Measurements from ENCODE around the gene WAC. TPM values are rescaled to one million over a fixed set of nuclear protein-coding genes. Genes with fewer than 3 reads are reported as not detected.

The WAC gene
- total and polyA plus RNA-seq, 2 experiments from 2014 or later = 59.4 to 116 TPM

DNA sequence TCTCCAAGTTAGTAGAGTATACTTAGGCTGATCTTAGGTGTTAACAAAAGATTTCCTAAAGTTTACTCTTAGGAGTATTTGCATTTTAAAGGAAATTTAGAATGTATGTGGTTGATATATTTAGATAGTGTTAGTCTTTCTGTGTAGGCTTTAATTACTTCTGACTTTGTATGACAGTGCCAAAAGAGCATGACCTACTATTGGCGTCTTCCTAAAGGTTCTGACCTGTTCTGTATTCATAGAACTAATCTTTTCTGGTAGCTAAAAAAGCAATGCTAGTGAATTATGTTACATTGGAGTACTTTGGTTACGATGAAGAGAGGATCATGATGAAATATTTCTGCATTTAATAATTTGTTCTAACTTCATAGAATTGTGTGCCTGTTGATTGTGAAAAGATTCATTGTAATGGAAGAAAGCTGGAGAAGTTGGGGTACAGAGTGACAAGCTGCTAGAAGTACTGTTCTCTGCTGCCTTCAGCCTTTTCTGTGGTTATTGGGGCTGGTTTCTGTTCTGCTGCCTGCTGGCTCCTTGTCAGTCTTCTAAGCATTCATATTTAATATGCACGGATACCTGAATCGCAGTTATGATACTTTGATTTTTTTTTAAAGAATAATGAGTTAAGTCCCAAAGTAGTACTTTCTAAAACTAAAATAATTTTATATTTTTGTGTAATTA, 13.2 kb downstream of the WAC start (continued):
- TF ChIP-seq, protein P1, sequence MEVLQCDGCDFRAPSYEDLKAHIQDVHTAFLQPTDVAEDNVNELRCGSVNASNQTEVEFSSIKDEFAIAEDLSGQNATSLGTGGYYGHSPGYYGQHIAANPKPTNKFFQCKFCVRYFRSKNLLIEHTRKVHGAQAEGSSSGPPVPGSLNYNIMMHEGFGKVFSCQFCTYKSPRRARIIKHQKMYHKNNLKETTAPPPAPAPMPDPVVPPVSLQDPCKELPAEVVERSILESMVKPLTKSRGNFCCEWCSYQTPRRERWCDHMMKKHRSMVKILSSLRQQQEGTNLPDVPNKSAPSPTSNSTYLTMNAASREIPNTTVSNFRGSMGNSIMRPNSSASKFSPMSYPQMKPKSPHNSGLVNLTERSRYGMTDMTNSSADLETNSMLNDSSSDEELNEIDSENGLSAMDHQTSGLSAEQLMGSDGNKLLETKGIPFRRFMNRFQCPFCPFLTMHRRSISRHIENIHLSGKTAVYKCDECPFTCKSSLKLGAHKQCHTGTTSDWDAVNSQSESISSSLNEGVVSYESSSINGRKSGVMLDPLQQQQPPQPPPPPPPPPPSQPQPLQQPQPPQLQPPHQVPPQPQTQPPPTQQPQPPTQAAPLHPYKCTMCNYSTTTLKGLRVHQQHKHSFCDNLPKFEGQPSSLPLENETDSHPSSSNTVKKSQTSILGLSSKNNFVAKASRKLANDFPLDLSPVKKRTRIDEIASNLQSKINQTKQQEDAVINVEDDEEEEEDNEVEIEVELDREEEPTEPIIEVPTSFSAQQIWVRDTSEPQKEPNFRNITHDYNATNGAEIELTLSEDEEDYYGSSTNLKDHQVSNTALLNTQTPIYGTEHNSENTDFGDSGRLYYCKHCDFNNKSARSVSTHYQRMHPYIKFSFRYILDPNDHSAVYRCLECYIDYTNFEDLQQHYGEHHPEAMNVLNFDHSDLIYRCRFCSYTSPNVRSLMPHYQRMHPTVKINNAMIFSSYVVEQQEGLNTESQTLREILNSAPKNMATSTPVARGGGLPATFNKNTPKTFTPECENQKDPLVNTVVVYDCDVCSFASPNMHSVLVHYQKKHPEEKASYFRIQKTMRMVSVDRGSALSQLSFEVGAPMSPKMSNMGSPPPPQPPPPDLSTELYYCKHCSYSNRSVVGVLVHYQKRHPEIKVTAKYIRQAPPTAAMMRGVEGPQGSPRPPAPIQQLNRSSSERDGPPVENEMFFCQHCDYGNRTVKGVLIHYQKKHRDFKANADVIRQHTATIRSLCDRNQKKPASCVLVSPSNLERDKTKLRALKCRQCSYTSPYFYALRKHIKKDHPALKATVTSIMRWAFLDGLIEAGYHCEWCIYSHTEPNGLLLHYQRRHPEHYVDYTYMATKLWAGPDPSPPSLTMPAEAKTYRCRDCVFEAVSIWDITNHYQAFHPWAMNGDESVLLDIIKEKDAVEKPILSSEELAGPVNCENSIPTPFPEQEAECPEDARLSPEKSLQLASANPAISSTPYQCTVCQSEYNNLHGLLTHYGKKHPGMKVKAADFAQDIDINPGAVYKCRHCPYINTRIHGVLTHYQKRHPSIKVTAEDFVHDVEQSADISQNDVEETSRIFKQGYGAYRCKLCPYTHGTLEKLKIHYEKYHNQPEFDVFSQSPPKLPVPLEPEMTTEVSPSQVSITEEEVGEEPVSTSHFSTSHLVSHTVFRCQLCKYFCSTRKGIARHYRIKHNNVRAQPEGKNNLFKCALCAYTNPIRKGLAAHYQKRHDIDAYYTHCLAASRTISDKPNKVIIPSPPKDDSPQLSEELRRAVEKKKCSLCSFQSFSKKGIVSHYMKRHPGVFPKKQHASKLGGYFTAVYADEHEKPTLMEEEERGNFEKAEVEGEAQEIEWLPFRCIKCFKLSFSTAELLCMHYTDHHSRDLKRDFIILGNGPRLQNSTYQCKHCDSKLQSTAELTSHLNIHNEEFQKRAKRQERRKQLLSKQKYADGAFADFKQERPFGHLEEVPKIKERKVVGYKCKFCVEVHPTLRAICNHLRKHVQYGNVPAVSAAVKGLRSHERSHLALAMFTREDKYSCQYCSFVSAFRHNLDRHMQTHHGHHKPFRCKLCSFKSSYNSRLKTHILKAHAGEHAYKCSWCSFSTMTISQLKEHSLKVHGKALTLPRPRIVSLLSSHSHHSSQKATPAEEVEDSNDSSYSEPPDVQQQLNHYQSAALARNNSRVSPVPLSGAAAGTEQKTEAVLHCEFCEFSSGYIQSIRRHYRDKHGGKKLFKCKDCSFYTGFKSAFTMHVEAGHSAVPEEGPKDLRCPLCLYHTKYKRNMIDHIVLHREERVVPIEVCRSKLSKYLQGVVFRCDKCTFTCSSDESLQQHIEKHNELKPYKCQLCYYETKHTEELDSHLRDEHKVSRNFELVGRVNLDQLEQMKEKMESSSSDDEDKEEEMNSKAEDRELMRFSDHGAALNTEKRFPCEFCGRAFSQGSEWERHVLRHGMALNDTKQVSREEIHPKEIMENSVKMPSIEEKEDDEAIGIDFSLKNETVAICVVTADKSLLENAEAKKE (CRISPR knock-in tag; IDR thresholded peaks at IDR 0.05) = no peak
- TF ChIP-seq ZNF331 (CRISPR knock-in tag; IDR thresholded peaks at IDR 0.05; ENCODE audit: low read depth) = no peak

DNA sequence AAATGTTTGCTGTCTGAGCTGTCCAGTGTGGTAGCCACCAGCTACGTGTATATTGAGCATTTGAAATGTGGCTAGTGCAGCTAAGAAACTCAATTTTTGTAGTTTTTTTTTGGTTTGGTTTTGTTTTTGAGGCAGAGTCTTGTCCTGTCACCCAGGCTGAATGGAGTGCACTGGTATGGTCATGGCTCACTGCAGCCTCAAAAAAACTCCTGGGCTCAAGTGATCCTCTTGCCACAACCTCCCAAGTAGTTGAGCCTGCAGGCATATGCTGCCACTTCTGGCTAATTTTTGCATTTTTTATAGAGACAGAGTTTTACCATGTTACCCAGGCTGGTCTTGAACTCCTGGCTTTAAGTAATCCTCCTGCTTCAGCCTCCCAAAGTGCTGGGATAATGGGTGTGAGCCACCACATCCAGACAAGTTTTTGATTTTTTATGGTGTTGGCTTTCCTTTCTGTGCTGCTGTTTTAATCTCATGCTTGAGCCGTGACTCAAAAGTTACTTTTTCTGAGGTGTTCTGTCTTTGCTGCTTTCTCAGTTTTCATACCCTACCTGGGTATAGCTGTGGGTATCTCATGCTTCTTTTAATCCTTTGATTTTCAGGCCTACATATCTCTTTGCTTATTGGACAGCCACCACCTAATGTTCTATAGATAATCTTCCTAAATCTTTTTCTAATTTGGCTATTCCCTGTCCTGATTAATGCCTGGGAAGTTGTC, 16.0 kb downstream of the WAC start:
- peaks cover 11% of the 10 kb centered on the region for H3K27me3 Mint-ChIP-seq (ENCODE audit: insufficient read depth, low read depth, poor library complexity)
- no peaks in the 10 kb centered on the region for H3K9me3 Mint-ChIP-seq
- H3K4me2 ChIP-seq = no peak overlapping the region
- H3F3A ChIP-seq (replicated peaks; ENCODE audit: low read depth) = no peaks in the 10 kb centered on the region
- 0 out of 2 replicates have a peak overlapping the region, but pooled peaks have one; percentile 23 for H3K27ac ChIP-seq (ENCODE audit: low read depth)
- peaks cover 100% of the 10 kb centered on the region for H3K79me2 ChIP-seq (replicated peaks; ENCODE audit: insufficient read depth)
- peaks cover 33% of the 10 kb centered on the region for H3K4me1 Mint-ChIP-seq
- H3K36me3 ChIP-seq (ENCODE audit: insufficient read depth) = peaks cover 15% of the 10 kb centered on the region
- no peaks in the 10 kb centered on the region for H3K27me3 ChIP-seq (ENCODE audit: insufficient read depth)
- H3K4me3 ChIP-seq = no peak overlapping the region
- peaks cover 4% of the 10 kb centered on the region; the same call in 1 of the 2 replicates for H3K4me1 ChIP-seq (ENCODE audit: insufficient read depth)
- peaks cover 72% of the 10 kb centered on the region for H4K20me1 ChIP-seq (replicated peaks; ENCODE audit: insufficient read depth)
- no peak for ATAC-seq
- no peak overlapping the region for H2AFZ ChIP-seq
- TF ChIP-seq, protein P2, sequence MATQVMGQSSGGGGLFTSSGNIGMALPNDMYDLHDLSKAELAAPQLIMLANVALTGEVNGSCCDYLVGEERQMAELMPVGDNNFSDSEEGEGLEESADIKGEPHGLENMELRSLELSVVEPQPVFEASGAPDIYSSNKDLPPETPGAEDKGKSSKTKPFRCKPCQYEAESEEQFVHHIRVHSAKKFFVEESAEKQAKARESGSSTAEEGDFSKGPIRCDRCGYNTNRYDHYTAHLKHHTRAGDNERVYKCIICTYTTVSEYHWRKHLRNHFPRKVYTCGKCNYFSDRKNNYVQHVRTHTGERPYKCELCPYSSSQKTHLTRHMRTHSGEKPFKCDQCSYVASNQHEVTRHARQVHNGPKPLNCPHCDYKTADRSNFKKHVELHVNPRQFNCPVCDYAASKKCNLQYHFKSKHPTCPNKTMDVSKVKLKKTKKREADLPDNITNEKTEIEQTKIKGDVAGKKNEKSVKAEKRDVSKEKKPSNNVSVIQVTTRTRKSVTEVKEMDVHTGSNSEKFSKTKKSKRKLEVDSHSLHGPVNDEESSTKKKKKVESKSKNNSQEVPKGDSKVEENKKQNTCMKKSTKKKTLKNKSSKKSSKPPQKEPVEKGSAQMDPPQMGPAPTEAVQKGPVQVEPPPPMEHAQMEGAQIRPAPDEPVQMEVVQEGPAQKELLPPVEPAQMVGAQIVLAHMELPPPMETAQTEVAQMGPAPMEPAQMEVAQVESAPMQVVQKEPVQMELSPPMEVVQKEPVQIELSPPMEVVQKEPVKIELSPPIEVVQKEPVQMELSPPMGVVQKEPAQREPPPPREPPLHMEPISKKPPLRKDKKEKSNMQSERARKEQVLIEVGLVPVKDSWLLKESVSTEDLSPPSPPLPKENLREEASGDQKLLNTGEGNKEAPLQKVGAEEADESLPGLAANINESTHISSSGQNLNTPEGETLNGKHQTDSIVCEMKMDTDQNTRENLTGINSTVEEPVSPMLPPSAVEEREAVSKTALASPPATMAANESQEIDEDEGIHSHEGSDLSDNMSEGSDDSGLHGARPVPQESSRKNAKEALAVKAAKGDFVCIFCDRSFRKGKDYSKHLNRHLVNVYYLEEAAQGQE (IDR thresholded peaks at IDR 0.05; ENCODE audit: unreplicated experiment) = no peak
- peaks cover 66% of the 10 kb centered on the region for H3K36me3 Mint-ChIP-seq (ENCODE audit: low read depth)
- no peak for DNase-seq (ENCODE audit: low spot score)
- no peak overlapping the region for H3K4me3 Mint-ChIP-seq
- H3K9me2 ChIP-seq (ENCODE audit: insufficient read depth) = no peaks in the 10 kb centered on the region
- no peak overlapping the region for H3K27ac Mint-ChIP-seq
